Activated CD4-positive, alpha-beta T cell treated with anti-CD3 and anti-CD28 coated beads, Interleukin-2, amount 50 U/mL, for 1 hour (primary cell): ENCODE measurements around the gene PSMB4.
"Not testable (repeated sequence)": the region's sequence is repeated elsewhere in the genome, so short reads cannot be mapped to it uniquely, and the experiment has no call there.

Experiments used
- DNase-seq: peaks from one replicate; pipeline ENCODE4 v3.0.0-alpha.2; 2020

PSMB4 gene

DNA sequence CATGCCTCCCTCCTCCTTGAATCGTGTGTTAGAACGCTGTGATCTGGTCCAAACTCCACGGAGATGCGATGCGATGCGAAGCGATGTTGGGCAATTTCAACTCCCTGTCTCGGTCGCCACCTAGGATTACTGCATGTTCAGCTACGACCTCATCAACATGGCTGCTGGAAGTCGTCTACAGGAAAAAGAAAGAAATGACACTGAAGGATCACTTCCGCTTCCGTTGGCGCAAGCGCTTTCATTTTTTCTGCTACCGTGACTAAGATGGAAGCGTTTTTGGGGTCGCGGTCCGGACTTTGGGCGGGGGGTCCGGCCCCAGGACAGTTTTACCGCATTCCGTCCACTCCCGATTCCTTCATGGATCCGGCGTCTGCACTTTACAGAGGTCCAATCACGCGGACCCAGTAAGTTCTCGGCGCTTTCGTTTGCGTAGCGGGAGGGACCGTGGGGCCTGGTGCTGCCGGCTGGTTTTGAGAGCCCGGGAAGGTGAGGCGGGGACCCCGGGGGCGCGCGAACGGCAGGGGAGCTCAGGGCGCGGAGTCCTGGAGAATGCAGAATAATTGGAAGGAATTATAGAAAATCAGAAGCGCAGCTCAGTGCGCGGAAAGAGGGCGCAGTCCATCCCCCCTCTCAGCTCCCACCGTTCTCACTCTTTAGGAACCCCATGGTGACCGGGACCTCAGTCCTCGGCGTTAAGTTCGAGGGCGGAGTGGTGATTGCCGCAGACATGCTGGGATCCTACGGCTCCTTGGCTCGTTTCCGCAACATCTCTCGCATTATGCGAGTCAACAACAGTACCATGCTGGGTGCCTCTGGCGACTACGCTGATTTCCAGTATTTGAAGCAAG lies at the start of gene PSMB4:
TSS of gene PSMB4 (plus strand) at position 250 of the 848 bp plus-strand sequence. CDS start at position 265, 15 bp downstream.
- DNase-seq, result peak; percentile 71

DNA sequence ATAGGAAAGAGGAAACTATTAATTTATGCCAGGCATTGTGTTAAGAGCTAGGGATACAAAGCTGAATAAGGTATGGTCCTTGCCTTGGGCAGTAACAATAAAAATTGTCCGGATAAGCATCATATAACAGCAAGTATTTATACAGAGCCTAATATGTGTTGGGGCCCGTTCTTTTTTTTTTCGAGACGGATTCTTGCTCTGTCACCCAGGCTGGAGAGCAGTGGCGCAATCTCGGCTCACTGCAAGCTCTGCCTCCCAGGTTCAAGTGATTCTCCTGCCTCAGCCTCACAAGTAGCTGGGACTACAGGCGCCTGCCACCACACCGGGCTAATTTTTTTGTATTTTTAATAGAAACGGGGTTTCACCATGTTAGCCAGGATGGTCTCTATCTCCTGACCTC lies 49.0 kb upstream of the PSMB4 start:
- not testable (repeated sequence) for DNase-seq

DNA sequence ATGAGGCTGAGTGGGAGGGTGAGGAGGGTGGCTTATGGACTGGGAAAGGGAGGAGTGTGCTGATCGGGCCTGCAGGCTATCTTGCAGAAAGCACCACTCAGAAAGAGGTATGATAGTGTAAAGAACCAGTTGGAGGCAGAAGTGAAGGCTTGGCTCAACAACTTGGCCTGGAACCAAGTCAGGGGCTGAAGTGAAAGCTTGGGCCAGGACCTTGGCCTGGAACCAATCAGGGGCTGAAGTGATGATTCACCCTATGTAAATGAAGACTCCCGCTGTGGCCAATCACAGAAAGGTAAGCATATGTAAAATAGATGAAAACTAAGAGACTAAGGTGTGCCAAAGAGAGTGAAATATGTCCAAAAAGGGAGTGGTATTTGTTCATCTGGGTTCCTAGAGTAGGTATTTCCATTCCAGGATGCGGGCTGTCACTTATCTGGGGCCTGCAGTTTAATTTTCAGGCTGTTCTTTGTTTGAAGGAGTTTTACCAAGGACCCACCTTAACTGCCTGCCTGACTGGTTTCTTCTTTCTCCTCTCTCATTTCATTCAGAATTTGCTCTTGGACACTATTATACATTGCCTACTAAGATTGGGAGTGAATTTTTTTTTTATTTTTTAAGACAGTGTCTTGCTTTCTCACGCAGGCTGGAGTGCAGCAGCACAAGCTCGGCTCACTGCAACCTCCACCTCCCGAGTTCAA lies 47.2 kb upstream of the PSMB4 start:
- no peak for DNase-seq

DNA sequence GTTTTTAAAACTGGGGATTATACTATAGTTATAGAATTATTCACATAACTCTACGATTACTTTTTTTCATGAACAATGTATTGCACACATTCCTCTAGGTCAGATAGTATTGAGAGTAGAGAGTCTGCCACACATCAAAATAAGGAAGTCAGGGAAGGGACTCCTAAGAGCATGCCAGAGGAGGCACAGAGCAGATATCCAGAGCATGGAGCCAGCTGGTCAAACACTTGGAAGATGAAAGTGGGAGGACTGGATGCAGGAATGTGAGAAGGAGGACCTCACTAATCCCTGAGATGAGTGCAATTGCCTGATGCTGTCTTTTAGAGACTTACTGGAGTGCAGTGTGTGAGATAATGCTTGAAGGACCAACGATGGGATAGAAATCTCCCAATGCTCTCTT lies 42.7 kb upstream of the PSMB4 start:
- no peak for DNase-seq

DNA sequence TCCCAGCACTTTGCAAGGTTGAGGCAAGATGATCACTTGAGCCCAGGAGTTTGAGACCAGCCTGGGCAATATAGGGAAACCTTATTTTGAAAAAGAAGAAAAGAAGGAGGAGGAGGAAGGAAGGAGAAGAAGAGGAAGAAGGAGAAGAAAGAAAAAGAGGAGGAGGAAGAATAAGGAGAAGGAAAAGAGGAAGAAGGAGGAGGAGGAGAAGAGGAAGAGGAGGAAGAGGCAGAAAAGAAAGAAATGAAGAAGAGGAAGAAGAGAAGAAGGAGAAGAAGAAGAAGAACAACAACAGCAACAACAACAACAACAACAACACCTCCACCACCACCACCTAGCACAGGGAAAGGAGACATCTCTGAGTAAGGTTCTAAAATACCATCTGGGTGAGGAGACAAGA lies 37.5 kb upstream of the PSMB4 start:
- DNase-seq, result no peak

DNA sequence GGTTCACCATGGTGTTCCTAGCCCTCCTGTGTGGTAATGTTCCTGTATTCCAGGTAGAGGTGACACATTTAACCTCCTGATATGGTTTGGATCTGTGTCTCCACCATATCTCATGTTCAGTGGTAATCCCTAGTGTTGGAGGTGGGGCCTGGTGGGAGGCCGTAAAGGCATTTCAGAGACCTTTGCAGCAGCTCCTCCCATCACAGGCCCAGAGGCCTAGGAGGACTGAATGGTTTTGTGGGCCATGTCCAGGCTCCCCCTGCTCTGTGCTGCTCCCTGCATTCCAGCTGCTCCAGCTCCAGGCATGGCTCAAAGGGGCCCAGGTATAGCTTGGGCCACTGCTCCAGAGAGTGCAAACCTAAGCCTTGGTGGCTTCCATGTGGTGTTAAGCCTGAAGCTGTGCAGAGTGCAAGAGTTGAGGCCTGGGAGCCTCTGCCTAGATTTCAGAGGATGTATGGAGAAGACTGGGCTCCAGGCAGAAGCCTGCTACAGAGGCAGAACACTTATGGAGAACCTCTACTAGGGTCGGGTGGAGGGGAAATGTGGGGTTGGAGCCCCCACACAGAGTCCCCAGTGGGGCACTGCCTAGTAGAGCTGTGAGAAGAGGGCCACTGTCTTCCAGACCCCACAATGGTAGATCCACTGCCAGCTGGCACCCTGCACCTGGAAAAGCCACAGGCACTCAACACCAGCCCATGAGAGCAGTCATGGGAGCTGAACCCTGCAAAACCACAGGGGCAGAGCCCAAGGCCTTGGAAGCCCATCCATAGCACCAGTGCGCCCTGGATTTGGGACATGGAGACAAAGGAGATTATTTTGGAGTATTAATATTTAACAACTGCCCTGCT lies 36.8 kb upstream of the PSMB4 start:
- DNase-seq, result no peak

DNA sequence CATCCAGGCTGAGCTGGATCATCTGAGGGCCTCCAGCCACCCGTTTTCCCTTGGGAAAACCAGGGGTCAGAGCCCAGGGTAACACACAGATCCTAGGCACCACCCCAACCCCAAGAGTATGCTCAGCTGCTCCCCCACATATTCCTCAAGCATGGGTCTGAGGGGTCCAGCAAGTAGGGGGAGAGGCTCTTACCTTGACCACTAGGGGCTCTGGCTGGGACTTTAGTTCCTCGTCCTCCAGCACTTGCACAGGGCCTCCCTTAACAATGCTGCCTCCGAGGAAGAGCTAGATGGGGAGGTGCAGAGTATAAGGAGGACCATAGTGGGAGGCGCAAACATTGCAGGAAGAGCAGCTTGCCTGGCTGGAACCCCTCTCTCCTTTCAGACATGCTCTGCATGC lies 34.4 kb upstream of the PSMB4 start:
- DNase-seq, result no peak

DNA sequence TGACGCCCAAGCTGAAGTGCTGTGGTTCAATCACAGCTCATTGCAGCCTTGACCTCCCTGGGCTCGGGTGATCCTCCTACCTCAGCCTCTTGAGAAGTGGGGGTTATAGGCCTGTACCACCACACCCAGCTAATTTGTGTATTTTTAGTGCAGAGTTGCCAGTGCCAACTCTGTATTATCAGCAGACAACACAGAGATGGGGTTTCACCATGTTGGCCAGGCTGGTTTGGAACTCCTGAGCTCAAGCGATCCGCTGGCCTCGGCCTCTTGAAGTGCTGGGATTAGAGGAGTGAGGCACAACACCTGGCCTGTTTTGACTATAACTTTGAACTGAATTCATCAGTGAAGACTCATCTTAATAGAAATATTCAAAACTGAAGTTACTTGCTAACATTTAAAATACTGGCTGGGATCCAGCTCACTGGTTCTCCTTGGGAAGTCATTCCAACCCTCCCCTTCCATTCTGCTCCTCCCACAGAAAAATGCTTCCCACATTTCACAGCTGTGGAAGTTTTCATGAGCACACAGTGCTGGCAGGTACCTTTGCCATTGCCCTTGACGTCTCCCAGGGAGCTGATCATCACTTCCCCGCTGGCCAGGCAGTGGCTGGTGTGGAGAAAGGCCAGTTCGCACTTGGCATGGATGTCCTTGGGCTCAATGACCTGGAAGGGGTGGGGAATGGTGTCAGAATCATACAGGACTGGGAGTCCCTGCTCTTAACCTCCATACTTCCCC lies 31.5 kb upstream of the PSMB4 start:
- DNase-seq, result no peak

DNA sequence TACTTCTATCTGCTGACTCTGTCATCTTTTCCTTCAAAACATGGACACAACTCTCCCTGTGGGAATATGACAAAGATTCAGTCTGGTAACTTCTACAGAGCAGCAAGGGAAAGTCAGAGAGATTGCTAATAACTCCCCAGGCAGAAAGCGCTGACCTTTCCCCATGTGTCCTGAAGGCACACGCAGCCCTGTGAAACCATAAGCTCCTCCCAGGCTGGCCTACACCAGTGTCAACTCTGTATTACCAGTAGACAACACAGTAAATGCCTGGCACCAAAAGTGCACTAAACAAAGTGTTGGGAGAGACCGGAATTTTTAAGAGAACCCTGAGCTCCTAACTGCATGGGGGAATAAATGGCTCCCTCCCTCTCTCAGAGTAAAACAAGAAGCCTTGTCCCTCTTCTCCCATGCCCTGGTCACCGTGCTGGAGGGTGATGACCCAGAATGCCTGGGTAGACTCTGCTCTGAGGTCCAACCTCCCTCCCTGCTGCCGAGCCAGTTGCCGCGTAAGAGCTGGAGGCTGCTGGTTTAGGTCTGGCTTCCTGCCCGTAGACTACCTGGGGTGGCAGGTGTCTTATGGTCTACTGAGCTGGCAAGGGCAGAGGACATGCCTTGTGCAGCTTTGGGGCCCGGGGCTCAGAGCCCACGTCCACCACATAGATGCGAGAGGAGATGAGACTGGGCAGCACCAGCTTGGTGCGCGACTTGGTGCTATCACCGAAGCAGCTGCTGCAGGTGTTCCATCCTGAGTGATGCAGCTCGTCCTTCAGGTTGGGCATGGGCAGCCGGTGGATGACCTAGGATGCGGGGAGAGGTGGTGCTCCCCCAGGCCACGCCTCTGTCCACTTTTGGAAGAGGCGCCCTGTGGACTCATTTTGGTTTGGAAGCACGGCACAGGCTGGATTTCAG lies 30.7 kb upstream of the PSMB4 start:
- no peak for DNase-seq

DNA sequence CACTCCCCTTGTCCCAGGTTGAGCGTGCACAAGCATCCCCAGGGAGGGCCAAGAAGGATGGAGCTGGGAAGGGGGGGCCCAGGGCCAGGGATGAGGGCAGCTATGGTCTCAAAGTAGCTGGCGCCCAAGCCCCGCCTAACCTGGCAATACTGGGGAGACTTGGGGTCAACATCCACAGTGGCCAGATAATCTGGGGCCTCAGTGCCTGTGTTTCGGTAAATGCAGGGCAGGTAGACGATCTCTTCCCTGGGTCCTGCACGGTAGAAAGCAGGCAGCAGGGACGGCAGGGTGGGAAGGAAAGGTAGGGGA lies 30.1 kb upstream of the PSMB4 start:
- DNase-seq, result no peak

DNA sequence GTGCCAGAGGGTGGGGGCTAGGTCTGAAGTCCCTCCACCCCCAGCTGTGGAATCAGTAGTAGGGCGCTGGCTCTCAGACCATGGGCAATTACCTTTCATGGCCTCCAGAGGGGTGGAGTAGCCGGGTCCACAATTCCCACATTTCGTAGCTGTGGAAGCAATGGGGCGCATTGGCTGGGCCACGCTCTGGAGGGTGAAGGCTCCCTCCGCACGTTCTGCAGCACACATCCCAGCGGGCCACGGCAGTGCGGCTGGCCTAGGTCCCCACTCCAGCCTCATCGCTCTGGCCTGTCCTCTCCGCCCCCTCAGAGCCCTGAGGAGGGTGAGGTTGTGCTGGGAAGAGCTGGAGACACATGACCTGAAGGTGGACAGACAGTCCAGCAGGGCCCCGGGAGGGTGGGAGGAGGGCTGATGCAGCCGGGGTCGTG lies 29.7 kb upstream of the PSMB4 start:
- DNase-seq, result no peak

DNA sequence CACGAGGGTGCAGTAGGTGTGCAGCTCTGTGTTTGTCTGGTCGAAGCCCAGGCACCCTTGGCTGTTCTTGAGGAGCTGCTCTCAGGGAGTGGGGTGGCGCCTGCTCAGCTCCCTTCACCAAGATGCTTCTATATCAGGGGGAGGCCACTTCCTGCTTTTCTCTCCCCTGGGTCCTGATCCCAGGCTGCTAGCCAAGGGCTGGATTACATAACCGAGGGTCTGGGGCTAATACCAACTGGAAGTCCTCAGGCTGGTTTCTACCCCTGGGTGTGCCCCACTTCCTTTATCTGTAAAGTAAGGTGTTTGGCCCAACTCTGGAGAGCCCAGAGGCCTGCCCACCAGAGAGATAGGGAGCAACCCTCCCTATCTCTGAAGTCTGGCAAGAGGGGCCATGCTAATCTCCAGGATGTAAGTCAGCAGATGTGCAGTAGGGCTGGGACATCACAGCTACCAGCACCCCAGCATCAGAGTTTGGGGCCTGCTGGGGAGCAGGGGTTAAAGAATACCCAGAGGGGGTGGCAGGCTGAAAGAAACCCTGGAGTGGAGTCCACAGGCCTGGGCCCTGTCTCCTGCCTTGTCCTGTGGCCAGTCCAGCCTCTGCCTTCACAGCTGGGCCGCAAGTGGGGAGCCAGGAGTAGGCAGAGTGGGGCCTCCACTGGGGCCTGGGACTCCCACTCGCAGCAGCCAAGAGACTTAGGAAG lies 29.0 kb upstream of the PSMB4 start:
- DNase-seq, result no peak

DNA sequence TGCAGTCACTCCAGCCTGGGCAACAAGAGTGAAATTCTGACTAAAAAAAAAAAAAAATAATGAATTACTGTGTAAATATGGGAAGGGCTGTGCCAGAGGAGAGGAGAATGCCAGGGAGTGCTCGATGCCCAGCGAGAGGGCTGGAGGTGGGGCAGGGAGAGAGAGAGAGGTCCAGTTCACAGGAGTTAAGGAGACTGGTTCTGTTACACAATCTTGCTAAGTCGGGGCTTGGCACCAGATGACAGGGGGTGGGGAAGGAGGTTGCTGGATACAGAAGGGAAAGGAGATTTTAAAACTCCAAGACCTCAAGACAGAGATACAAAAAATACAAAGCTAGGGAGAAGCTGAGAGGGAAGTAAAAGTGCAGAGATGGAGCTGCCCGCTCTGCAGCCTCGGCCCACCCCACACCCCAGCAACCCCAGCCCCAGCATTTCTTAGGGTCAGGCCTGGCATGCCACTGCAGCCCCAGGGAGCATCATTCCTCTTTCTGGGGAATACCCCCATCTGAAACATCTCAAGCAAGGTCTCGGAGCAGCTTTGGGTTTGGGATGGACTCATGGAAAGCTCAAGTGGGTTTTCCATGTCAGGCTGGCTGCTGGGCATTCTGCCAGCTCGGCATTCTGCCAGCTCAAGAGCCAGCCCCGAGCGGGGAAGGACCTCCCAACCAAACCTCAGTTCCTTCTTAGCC lies 27.9 kb upstream of the PSMB4 start:
- DNase-seq, result no peak

DNA sequence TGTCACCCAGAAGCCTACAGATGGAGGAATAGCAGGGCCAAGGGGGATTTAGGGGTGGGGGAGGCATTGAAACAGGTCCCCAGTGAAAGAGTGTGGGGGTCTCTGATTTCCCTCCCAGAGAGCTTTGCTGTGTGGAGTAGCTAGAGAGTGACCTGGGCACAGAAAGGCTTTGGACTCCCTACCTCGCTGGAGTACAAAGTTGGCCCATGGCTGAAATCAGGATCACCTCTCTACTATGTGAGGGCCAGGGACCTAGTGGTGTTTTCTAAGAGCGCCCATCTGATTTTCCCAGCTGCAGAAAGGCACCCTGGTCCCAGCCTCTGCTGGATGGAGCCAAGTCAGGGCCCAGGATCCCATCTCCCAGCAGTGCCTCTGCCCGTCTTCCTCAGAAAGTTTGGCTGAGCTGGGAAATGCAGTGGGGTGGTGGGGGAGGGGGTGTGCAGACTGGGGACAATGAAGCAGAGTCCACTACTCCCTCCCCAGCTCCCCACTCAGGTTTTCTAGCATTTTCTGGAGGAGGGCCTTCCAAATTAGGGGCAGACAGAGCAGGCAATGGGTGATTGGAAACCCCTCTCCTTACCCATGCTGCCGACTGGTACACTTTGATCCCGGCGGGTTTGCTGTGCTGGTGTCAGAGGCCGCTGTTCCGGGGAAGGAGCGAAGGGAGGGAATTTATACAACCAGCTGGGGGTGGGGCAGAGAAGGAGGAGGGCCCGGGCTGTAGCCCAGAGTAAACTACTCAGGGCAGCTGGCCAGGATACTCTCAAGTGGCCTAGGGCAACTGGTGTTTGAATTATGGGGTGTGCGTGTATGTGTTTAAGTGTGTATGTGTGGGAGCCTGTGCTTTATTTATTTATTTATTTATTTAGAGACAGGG lies 27.1 kb upstream of the PSMB4 start, which contains the start of gene SELENBP1:
TSS of gene SELENBP1 (minus strand) at position 648 of the 877 bp plus-strand sequence. CDS start at position 584, 64 bp downstream.
- DNase-seq, result no peak

DNA sequence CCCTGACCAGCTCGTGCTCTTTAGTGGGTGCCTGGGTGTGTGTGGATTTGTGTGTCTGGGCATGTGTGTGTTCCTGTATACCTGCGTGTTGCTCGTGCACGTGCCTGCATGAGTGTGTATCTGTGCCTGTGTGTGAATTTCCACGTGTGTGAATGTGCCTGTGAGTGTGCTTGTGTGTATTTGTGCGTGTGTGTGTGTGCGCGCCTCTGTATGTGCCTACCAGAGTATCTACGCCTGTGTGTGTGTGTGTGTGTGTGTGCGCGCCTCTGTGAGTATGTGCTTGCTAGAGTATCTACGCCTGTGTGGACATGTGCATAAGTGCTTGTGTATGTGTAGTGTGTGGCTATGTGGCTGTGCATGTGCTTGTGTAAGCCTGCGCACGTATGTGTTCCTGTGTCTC lies 26.2 kb upstream of the PSMB4 start:
- DNase-seq, result no peak

DNA sequence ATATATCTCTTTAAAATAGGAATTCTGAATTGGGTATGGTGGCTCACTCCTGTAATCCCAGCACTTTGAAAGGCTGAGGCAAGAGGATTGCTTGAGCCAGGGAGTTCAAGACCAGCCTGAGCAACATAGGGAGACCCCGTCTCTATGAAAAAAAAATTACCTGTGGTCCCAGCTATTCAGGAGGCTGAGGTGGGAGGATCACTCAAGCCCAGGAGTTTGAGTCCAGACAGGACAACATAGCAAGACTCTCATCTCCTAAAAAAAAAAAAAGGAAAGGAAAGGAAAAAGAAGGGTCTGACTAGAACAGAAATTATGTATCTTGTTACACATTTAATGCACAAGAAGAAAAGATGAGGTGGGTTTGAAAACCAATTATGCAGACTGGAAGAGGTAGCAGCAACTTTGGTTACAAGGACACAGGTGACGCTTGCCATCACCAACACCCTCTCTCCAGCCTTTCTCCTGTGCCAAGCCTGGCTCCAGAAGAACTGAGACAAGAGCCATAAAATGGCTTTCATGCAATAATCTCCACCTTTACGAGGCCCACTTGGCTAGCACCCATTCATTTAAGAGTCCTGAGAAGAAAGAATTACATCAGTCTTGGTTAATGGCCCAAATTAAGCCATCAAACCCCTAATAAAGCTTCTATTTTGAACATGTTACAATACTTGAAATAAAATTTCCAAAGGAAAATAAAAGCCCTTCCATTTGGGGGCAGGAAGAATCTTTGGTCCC lies 22.1 kb upstream of the PSMB4 start:
- DNase-seq, result no peak

DNA sequence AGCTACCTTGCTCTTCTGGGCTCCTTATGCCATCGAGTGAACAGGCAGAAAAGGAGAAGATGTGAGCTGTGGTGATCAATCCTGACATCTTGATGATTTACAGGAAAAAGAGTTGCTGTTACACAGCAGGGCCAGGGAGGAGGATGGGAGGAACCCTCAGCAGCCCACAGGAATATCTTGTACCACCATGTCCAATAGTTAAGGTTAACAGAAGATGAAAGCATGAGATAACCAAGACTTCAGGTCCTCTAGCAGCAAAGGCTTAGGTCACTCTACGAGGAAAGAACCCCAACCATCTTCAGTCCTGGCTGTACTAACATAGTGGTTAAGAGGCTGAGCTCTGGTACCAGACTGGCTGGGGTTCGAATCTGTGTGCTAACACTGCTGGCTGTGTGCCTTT lies 14.8 kb upstream of the PSMB4 start:
- no peak for DNase-seq

DNA sequence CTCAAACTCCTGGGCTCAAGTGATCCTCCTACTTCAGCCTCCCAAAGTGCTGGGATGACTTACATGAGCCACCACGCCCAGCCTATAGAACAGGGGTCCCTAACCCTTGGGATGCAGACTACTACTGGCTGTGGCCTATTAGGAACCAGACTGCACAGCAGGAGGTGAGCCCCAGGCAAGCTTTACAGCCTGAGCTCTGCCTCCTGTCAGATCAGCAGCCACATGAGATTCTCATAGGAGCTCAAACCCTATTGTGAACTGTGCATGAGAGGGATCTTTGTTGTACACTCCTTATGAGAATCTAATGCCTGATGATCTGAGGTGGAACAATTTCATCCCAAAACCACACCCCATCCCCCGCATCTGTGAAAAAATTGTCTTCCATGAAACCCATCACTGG lies 13.4 kb upstream of the PSMB4 start:
- DNase-seq, result no peak
